Measurements from ENCODE around the gene OR2D2.
"Not testable (repeated sequence)": the region's sequence is repeated elsewhere in the genome, so short reads cannot be mapped to it uniquely, and the experiment has no call there.

Gene OR2D2

GRCh38 chr11:6876914-6877313, 15.4 kb downstream of the OR2D2 start:
- DNase-seq = no peak

GRCh38 chr11:6876325-6876724, 16.0 kb downstream of the OR2D2 start, which contains the start of gene OR10A4:
OR10A4 (plus strand) TSS chr11:6876625; CDS start chr11:6876648, 23 bp downstream.
- DNase-seq = no peak

- DNase-seq = no peak
Measured at GRCh38 chr11:6875761-6876160, 16.5 kb downstream of the OR2D2 start.

- DNase-seq = no peak
Measured at GRCh38 chr11:6871278-6871677, 21.0 kb downstream of the OR2D2 start.

GRCh38 chr11:6864438-6864837, 27.9 kb downstream of the OR2D2 start:
- DNase-seq = no peak

- no peak for DNase-seq
Measured at GRCh38 chr11:6862961-6863360, 29.3 kb downstream of the OR2D2 start, which contains the start of gene OR10A2. OR10A2 (plus strand) TSS chr11:6863057; CDS start chr11:6869755, 6,698 bp downstream.

- no peak for DNase-seq
Measured at GRCh38 chr11:6856871-6857270, 35.4 kb downstream of the OR2D2 start.

- DNase-seq = no peak
Measured at GRCh38 chr11:6855971-6856541, 36.2 kb downstream of the OR2D2 start.

- DNase-seq = not testable (repeated sequence)
Measured at GRCh38 chr11:6854801-6855200, 37.5 kb downstream of the OR2D2 start.

GRCh38 chr11:6850526-6850925, 41.8 kb downstream of the OR2D2 start:
- no peak for DNase-seq

- DNase-seq = no peak
Measured at GRCh38 chr11:6845383-6845782, 46.9 kb downstream of the OR2D2 start, which contains the start of gene OR10A5. OR10A5 (plus strand) TSS chr11:6845683; CDS start chr11:6845683, 0 bp downstream.

- no peak for DNase-seq
Measured at GRCh38 chr11:6844356-6844755, 47.9 kb downstream of the OR2D2 start.

- DNase-seq = no peak
Measured at GRCh38 chr11:6843670-6844069, 48.6 kb downstream of the OR2D2 start.

GRCh38 chr11:6841694-6842093, 50.6 kb downstream of the OR2D2 start:
- DNase-seq = no peak

Data from activated CD4-positive, alpha-beta T cell treated with anti-CD3 and anti-CD28 coated beads, Interleukin-2, amount 50 U/mL, for 4 hours (primary cell).